ENCODE results near the gene NME8. TPM values are rescaled to one million over a fixed set of nuclear protein-coding genes. Genes with fewer than 3 reads are reported as not detected.

The NME8 gene
- total RNA-seq, 1 experiment from 2014 or later = not detected

- Histone ChIP-seq H3K4me1 (ENCODE audit: control insufficient read depth in 1 of 2, insufficient read depth in 2 of 2, low read length in 2 of 2) (peaks cover 9 to 16% of the 10 kb centered on the region in 2 experiments; a peak in 2 of 4 replicates), H3K36me3 (ENCODE audit: control insufficient read depth in 1 of 2, insufficient read depth in 2 of 2, low read length in 2 of 2) (0 out of 4 replicates have a peak, but pooled peaks cover 0 to 4% of the 10 kb centered on the region in 2 experiments), H3K27ac (ENCODE audit: low read depth, low read length) (peak overlapping the region; percentile 89), H3K79me2 (ENCODE audit: insufficient read depth, low read length) (peaks cover 12% of the 10 kb centered on the region), H3K4me3 (replicated peaks in 1 of 2; ENCODE audit: low read depth in 1 of 2, low read length in 2 of 2) (peak overlapping the region; percentile 48 to 64), H3K27me3 (ENCODE audit: insufficient read depth, low read length) (no peaks in the 10 kb centered on the region), H3K9me2 (ENCODE audit: insufficient read depth) (no peaks in the 10 kb centered on the region), H2AFZ (ENCODE audit: low read depth, low read length, poor library complexity, severe bottlenecking) (no peak overlapping the region), H3K9ac (ENCODE audit: low read length) (peak overlapping the region; percentile 69), H3K4me2 (ENCODE audit: low read length) (peak overlapping the region; percentile 72), H3K9me3 (ENCODE audit: control insufficient read depth in 1 of 2, insufficient read depth in 1 of 2, low read depth in 1 of 2, low read length in 2 of 2) (peaks cover 0 to 5% of the 10 kb centered on the region in 2 experiments; a peak in 1 of 4 replicates), H4K20me1 (ENCODE audit: insufficient read depth) (no peaks in the 10 kb centered on the region)
- ChIA-PET POLR2A (no interaction called here), RAD21 (ENCODE audit: low non-redundant PET in 1 of 2, low total read pairs in 2 of 2, uncharacterized antibody in 2 of 2, unreplicated experiment in 2 of 2) (no interaction called here), CTCF (interaction anchor here (0.9 kb wide), 1 partner anchor 449 kb away, joined by 3 read pairs; no protein-coding TSS in a partner anchor)
- DNase-seq (ENCODE audit: low read depth, low spot score) (no peak), ATAC-seq (peak; percentile 71)
- no TSS peak for BruUV-seq (replicated peaks)
- intact Hi-C loops (cut with micrococcal nuclease) = no loop called here
- no peak for TF ChIP-seq CBX3 (IDR thresholded peaks at IDR 0.05; ENCODE audit: low read depth)
- no peak for TF ChIP-seq CEBPB (IDR thresholded peaks at IDR 0.05; ENCODE audit: low read depth)
- no peak for TF ChIP-seq RAD21 (IDR thresholded peaks at IDR 0.05; ENCODE audit: low read depth)
- TF ChIP-seq POLR2AphosphoS5 (IDR thresholded peaks at IDR 0.05; ENCODE audit: low read depth, low read length) = no peak; the same call in 1 of the 2 replicates
- no peak for TF ChIP-seq EZH2 (IDR thresholded peaks at IDR 0.05)
- no peak for TF ChIP-seq ZNF274 (IDR thresholded peaks at IDR 0.05; ENCODE audit: low read depth, low read length)
- TF ChIP-seq POLR2A (IDR thresholded peaks at IDR 0.05; ENCODE audit: borderline replicate concordance, extremely low read depth, insufficient read depth, insufficient read length) = no peak
- TF ChIP-seq, protein P1, sequence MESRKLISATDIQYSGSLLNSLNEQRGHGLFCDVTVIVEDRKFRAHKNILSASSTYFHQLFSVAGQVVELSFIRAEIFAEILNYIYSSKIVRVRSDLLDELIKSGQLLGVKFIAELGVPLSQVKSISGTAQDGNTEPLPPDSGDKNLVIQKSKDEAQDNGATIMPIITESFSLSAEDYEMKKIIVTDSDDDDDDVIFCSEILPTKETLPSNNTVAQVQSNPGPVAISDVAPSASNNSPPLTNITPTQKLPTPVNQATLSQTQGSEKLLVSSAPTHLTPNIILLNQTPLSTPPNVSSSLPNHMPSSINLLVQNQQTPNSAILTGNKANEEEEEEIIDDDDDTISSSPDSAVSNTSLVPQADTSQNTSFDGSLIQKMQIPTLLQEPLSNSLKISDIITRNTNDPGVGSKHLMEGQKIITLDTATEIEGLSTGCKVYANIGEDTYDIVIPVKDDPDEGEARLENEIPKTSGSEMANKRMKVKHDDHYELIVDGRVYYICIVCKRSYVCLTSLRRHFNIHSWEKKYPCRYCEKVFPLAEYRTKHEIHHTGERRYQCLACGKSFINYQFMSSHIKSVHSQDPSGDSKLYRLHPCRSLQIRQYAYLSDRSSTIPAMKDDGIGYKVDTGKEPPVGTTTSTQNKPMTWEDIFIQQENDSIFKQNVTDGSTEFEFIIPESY (IDR thresholded peaks at IDR 0.05; ENCODE audit: extremely low read depth, insufficient replicate concordance, low read length) = no peak
- TF ChIP-seq EGR1 (IDR thresholded peaks at IDR 0.05; ENCODE audit: low read depth) = no peak
- TF ChIP-seq ELF1 (IDR thresholded peaks at IDR 0.05; ENCODE audit: borderline replicate concordance, low read depth) = no peak
- no peak for TF ChIP-seq SRF (IDR thresholded peaks at IDR 0.05; ENCODE audit: low read depth)
- TF ChIP-seq TCF7L2 (IDR thresholded peaks at IDR 0.05; ENCODE audit: borderline replicate concordance, extremely low read depth, insufficient read depth, insufficient read length) = no peak
- TF ChIP-seq, protein P2, sequence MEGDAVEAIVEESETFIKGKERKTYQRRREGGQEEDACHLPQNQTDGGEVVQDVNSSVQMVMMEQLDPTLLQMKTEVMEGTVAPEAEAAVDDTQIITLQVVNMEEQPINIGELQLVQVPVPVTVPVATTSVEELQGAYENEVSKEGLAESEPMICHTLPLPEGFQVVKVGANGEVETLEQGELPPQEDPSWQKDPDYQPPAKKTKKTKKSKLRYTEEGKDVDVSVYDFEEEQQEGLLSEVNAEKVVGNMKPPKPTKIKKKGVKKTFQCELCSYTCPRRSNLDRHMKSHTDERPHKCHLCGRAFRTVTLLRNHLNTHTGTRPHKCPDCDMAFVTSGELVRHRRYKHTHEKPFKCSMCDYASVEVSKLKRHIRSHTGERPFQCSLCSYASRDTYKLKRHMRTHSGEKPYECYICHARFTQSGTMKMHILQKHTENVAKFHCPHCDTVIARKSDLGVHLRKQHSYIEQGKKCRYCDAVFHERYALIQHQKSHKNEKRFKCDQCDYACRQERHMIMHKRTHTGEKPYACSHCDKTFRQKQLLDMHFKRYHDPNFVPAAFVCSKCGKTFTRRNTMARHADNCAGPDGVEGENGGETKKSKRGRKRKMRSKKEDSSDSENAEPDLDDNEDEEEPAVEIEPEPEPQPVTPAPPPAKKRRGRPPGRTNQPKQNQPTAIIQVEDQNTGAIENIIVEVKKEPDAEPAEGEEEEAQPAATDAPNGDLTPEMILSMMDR (IDR thresholded peaks at IDR 0.05 in 2 of 3, conservative IDR thresholded peaks at IDR 0.05 in 1 of 3; ENCODE audit: borderline replicate concordance in 1 of 3, insufficient read depth in 1 of 3, low read depth in 2 of 3, low read length in 2 of 3) = no peak
- no peak for TF ChIP-seq EZH2phosphoT487 (IDR thresholded peaks at IDR 0.05; ENCODE audit: borderline replicate concordance)
- TF ChIP-seq JUND (IDR thresholded peaks at IDR 0.05) = no peak
- TF ChIP-seq SIN3A (IDR thresholded peaks at IDR 0.05; ENCODE audit: low read depth) = 0 out of 2 replicates have a peak, but pooled peaks have one; percentile 43
- TF ChIP-seq, protein P3, sequence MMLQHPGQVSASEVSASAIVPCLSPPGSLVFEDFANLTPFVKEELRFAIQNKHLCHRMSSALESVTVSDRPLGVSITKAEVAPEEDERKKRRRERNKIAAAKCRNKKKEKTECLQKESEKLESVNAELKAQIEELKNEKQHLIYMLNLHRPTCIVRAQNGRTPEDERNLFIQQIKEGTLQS (IDR thresholded peaks at IDR 0.05) = no peak
- no peak for TF ChIP-seq YY1 (IDR thresholded peaks at IDR 0.05; ENCODE audit: extremely low read depth, insufficient replicate concordance, low read depth, low read length)
- TF ChIP-seq SP1 (IDR thresholded peaks at IDR 0.05; ENCODE audit: low read depth) = no peak
- 0 out of 2 replicates have a peak, but pooled peaks have one; percentile 22 for TF ChIP-seq MAX (IDR thresholded peaks at IDR 0.05)
- TF ChIP-seq FOSL1 (IDR thresholded peaks at IDR 0.05; ENCODE audit: low read depth) = no peak
- TF ChIP-seq ZFX (IDR thresholded peaks at IDR 0.05) = peak; percentile 83
These were observed 72.7 kb downstream of the NME8 start for GRCh38 chr7:37920849-37921805.
